Trophoblast cell (in vitro differentiated cells and primary cell): ENCODE results near the gene RHOBTB3.
A peak's percentile ranks its signal among the peaks of the same experiment; 100 is the strongest.

Experiments
- DNase-seq, 2 donors: peaks; one replicate each; pipeline ENCODE4 v3.0.0-alpha.2; 2016
- H2AFZ ChIP-seq: 2 replicates; pipeline ENCODE4 v1.6.1; 2013; ENCODE audit warnings: low read length, moderate library complexity, mild to moderate bottlenecking; ENCODE audit not compliant: insufficient read depth, poor library complexity
- H2AK5ac ChIP-seq: 2 replicates; pipeline ENCODE4 v1.6.1; 2013; ENCODE audit warnings: mild to moderate bottlenecking, low read length
- H2BK120ac ChIP-seq: 2 replicates; pipeline ENCODE4 v1.6.1; 2013; ENCODE audit warnings: low read length, mild to moderate bottlenecking, moderate library complexity; ENCODE audit not compliant: insufficient read depth, poor library complexity
- H2BK12ac ChIP-seq: 2 replicates; pipeline ENCODE4 v1.6.1; 2013; ENCODE audit warnings: mild to moderate bottlenecking, low read length, moderate library complexity
- H2BK5ac ChIP-seq: 2 replicates; pipeline ENCODE4 v1.6.1; 2013; ENCODE audit warnings: low read length, low read depth, moderate library complexity, mild to moderate bottlenecking; ENCODE audit not compliant: poor library complexity
- H3K14ac ChIP-seq: 2 replicates; pipeline ENCODE4 v1.6.1; 2013; ENCODE audit warnings: mild to moderate bottlenecking, low read length
- H3K18ac ChIP-seq: 2 replicates; pipeline ENCODE4 v1.6.1; 2013; ENCODE audit warnings: mild to moderate bottlenecking, low read length
- H3K23ac ChIP-seq: 2 replicates; pipeline ENCODE4 v1.6.1; 2013; ENCODE audit warnings: low read length
- H3K27ac ChIP-seq: 2 replicates; pipeline ENCODE4 v1.5.1; 2013; ENCODE audit warnings: low read depth, mild to moderate bottlenecking, inconsistent platforms, low read length, moderate library complexity
- H3K27me3 ChIP-seq: 2 replicates; pipeline ENCODE4 v1.6.1; 2013; ENCODE audit warnings: inconsistent platforms, mild to moderate bottlenecking, low read length, moderate library complexity; ENCODE audit not compliant: insufficient read depth
- H3K36me3 ChIP-seq, 2 experiments: 1 replicate in 1 of 2; 2 replicates in 1 of 2; pipeline ENCODE4 v1.6.1; 2013; ENCODE audit warnings: low read length in 2 of 2, mild to moderate bottlenecking in 2 of 2, moderate library complexity in 1 of 2; ENCODE audit not compliant: insufficient read depth in 2 of 2, control insufficient read depth in 1 of 2
- H3K4ac ChIP-seq: 2 replicates; pipeline ENCODE4 v1.6.1; 2013; ENCODE audit warnings: low read depth, mild to moderate bottlenecking, low read length, moderate library complexity
- H3K4me1 ChIP-seq, 2 experiments: 1 replicate in 1 of 2; 2 replicates in 1 of 2; pipeline ENCODE4 v1.6.1; 2013; ENCODE audit warnings: low read length in 2 of 2, mild to moderate bottlenecking in 2 of 2, moderate library complexity in 1 of 2; ENCODE audit not compliant: insufficient read depth in 2 of 2, control insufficient read depth in 1 of 2
- H3K4me2 ChIP-seq: 2 replicates; pipeline ENCODE4 v1.6.1; 2013; ENCODE audit warnings: inconsistent platforms, mild to moderate bottlenecking, low read length, moderate library complexity
- H3K4me3 ChIP-seq: 2 replicates; pipeline ENCODE4 v1.5.1; 2013; ENCODE audit warnings: mild to moderate bottlenecking, low read depth, low read length, inconsistent platforms
- H3K79me1 ChIP-seq: one replicate; pipeline ENCODE4 v1.6.1; 2013; ENCODE audit warnings: low read length
- H3K79me2 ChIP-seq: 2 replicates; pipeline ENCODE4 v1.6.1; 2013; ENCODE audit warnings: low read length, mild to moderate bottlenecking; ENCODE audit not compliant: control insufficient read depth, insufficient read depth, poor library complexity
- H3K9ac ChIP-seq: 2 replicates; pipeline ENCODE4 v1.6.1; 2013; ENCODE audit warnings: mild to moderate bottlenecking, low read length
- H3K9me3 ChIP-seq: 2 replicates; pipeline ENCODE4 v1.6.1; 2013; ENCODE audit warnings: low read depth, mild to moderate bottlenecking, control low read depth, inconsistent platforms, low read length; ENCODE audit not compliant: insufficient read depth
- H4K12ac ChIP-seq: 2 replicates; pipeline ENCODE4 v1.6.1; 2013; ENCODE audit warnings: low read depth, mild to moderate bottlenecking, low read length, moderate library complexity
- H4K8ac ChIP-seq: 2 replicates; pipeline ENCODE4 v1.6.1; 2013; ENCODE audit warnings: low read depth, mild to moderate bottlenecking, low read length, moderate library complexity
- H4K91ac ChIP-seq: one replicate; pipeline ENCODE4 v1.6.1; 2013; ENCODE audit warnings: low read depth, mild to moderate bottlenecking, low read length, moderate library complexity
- WGBS: extraction: QIAGEN DNeasy Blood & Tissue Kit; methylation state at CpG from one replicate; pipeline ENCODE4 v1.1.7; 2013; ENCODE audit warnings: missing lambda C conversion rate; ENCODE audit not compliant: insufficient read length, insufficient coverage; ENCODE audit errors: extremely low coverage; 5-methylcytosine and 5-hydroxymethylcytosine counted together

The RHOBTB3 gene

DNA sequence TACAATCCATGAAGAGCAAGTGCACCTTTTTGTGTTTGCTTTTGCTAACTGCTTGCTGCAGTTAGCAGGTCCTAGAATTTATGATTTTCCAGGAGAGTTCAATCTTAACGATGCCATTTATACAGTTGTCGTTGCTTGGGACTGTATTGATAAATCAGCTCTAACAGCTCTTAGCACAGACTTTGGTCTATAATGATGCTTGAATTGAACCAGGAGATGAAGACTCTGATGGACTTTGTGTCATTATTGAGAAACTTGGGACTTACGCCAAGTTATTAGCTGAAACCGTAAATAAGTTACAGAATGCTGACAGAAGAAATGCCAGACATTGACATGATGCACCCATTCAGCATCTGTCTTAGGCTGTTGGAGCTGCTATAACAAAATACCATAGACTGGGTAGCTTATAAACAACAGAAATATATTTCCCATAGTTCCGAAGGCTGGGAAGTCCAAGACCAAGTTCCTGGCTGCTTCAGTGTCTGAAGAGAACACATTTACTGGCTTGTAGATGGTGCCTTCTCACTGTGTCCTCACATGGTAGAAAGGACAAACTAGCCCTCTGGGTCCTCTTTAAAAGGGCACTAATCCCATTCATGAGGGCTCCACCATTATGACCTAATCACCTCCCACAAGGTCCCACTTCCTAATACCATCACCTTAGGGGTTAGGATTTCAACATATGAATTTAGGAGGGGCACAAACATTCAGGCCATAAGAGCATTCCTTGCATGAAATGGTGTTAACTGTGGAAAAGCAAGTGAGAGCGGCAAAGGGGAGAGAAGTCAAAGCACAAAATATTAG, 73.8 kb downstream of the RHOBTB3 start:
- Histone ChIP-seq H4K12ac (no peak overlapping the region), H4K91ac (no peak overlapping the region), H2BK12ac (no peak overlapping the region), H3K14ac (no peak overlapping the region), H3K79me1 (peaks cover 7% of the 10 kb centered on the region), H4K8ac (no peak overlapping the region), H3K79me2 (no peaks in the 10 kb centered on the region), H3K27me3 (no peaks in the 10 kb centered on the region), H3K4me2 (no peak overlapping the region), H3K9ac (no peak overlapping the region), H3K9me3 (no peaks in the 10 kb centered on the region), H2AFZ (no peak overlapping the region), H3K4me1 (peaks cover 13 to 18% of the 10 kb centered on the region in 2 experiments), H3K4me3 (no peak overlapping the region), H2BK5ac (no peak overlapping the region), H3K27ac (no peak overlapping the region), H3K36me3 (no peaks in the 10 kb centered on the region), H2BK120ac (no peak overlapping the region), H3K23ac (no peak overlapping the region), H3K18ac (no peak overlapping the region), H3K4ac (no peak overlapping the region), H2AK5ac (no peak overlapping the region)
- DNase-seq = no peak
- no CpG with 5 or more reads among the region's 6 CpGs for WGBS

DNA sequence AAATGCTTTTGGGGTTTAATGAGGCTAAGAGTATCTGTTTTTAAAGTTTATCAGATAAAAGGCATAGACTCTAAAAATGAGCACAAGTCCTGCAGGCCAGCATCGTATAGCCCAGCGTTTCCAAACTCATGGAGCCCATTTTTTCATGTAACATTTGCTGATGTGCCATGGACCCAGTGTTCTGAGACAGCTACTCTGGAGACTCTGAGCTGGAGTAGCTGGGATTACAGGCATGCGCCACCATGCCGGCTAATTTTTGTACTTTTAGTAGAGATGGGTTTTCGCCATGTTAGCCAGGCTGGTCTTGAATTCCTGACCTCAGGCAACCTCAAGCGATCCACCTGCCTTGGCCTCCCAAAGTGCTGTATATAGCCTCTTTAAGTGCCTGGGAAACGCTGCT, 75.6 kb downstream of the RHOBTB3 start:
- Histone ChIP-seq H3K4me3 (no peak overlapping the region), H3K79me2 (peaks cover 1% of the 10 kb centered on the region), H4K8ac (no peak overlapping the region), H4K91ac (no peak overlapping the region), H3K23ac (no peak overlapping the region), H3K36me3 (no peaks in the 10 kb centered on the region), H4K12ac (no peak overlapping the region), H3K9ac (no peak overlapping the region), H2BK5ac (no peak overlapping the region), H3K4ac (no peak overlapping the region), H2AK5ac (no peak overlapping the region), H3K4me2 (no peak overlapping the region), H3K14ac (no peak overlapping the region), H2BK12ac (no peak overlapping the region), H3K27me3 (no peaks in the 10 kb centered on the region), H2AFZ (no peak overlapping the region), H3K27ac (no peak overlapping the region), H2BK120ac (no peak overlapping the region), H3K18ac (no peak overlapping the region), H3K4me1 (peaks cover 20 to 24% of the 10 kb centered on the region in 2 experiments), H3K9me3 (no peaks in the 10 kb centered on the region), H3K79me1 (peaks cover 8% of the 10 kb centered on the region)
- no peak for DNase-seq
- WGBS = no CpG with 5 or more reads among the region's 7 CpGs

DNA sequence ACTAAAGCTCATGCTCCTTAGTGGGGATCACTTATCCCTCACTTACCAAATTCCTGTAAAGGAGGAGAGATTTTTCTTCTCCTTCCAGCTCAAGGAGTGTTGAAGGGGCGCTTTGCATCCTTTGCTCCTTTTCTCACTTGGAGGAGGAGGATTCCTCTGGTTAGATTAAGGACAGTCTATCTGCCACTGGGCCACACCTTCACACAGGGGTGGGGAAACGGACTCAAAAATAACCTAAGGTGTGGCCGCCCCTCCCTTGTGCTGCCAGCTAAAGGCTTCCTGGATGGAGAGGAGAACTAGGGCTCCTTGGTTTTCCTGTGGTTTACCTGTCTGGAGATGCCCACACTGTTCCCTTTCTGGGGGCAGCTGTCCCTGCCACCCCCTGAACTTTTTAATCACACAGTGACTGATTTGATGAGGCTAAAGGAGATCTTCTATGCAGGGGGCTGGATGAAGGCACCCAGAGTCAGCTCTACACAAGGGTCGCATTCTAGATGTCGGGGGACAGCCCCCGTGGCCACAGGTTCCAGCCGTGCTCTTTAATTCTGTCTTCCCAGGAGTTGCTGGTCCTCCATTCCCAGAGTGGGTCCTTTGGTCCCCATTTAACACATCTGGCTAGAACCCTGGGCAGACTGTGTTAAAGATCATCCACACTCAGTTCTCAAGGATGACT, 77.0 kb downstream of the RHOBTB3 start:
- Histone ChIP-seq H3K79me1 (peaks cover 7% of the 10 kb centered on the region), H3K9ac (no peak overlapping the region), H3K27me3 (no peaks in the 10 kb centered on the region), H3K23ac (no peak overlapping the region), H3K4me1 (peaks cover 22 to 26% of the 10 kb centered on the region in 2 experiments), H4K12ac (no peak overlapping the region), H3K4me3 (no peak overlapping the region), H3K14ac (no peak overlapping the region), H3K9me3 (no peaks in the 10 kb centered on the region), H3K4ac (no peak overlapping the region), H2BK120ac (no peak overlapping the region), H3K4me2 (no peak overlapping the region), H2AFZ (no peak overlapping the region), H2AK5ac (no peak overlapping the region), H4K8ac (no peak overlapping the region), H3K27ac (no peak overlapping the region), H3K79me2 (peaks cover 1% of the 10 kb centered on the region), H3K18ac (no peak overlapping the region), H4K91ac (peak overlapping the region; percentile 1), H3K36me3 (no peaks in the 10 kb centered on the region), H2BK5ac (no peak overlapping the region), H2BK12ac (peak overlapping the region; percentile 30)
- no CpG with 5 or more reads among the region's 7 CpGs for WGBS
- DNase-seq = no peak

DNA sequence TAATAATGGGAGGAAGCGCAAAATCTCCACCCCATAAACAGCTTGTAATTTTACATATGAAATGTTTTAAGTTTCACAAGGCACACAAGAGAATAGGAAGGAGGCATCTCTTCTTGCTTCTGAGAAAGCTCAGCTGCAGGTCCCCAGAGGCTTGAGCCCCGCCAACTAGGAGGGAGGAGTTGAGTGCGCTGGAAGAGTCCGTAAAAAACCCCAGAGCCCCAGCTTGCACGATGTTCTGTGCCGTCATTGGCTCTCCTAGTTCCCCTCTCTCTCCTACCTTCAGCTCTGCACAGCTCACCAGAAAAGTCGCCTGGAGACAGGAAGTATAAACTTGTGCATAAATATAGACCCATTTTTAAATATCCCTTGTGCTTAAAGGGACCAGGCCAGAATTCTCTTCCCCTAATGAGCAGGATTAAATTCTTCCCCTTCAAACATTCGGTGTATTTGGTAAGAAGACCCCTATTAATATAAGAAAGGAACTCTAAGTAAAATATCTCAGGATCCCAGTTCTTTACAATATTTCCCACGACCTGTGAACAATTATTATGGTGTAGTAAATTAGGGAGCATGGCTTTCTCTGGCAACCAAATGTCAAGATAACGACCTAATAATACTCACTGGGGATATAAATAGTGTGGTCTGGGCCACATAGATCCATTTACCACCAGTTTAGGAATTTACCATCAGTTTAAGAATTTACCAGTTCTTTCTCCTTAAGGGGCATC, 77.7 kb downstream of the RHOBTB3 start:
- Histone ChIP-seq H4K12ac (no peak overlapping the region), H2BK12ac (no peak overlapping the region), H3K4ac (no peak overlapping the region), H3K9ac (no peak overlapping the region), H2BK5ac (no peak overlapping the region), H3K36me3 (no peaks in the 10 kb centered on the region), H3K79me2 (peaks cover 1% of the 10 kb centered on the region), H3K27ac (no peak overlapping the region), H3K9me3 (no peaks in the 10 kb centered on the region), H3K14ac (no peak overlapping the region), H3K27me3 (no peaks in the 10 kb centered on the region), H3K23ac (no peak overlapping the region), H2AK5ac (no peak overlapping the region), H4K8ac (no peak overlapping the region), H2AFZ (no peak overlapping the region), H3K4me1 (peaks cover 19% of the 10 kb centered on the region in 2 experiments), H3K4me3 (no peak overlapping the region), H3K18ac (no peak overlapping the region), H3K4me2 (no peak overlapping the region), H4K91ac (no peak overlapping the region), H2BK120ac (no peak overlapping the region), H3K79me1 (peaks cover 7% of the 10 kb centered on the region)
- peak in 1 of 2 donors; percentile 33 for DNase-seq
- no CpG with 5 or more reads among the region's 10 CpGs for WGBS
